NCI-H1930 (cell line): ENCODE measurements around the gene EOGT.
A peak's percentile ranks its signal among the peaks of the same experiment; 100 is the strongest.

ENCODE experiments used
- DNase-seq, 2 experiments: peaks; one replicate each; lab custom pipeline; 2025; lab: John Stamatoyannopoulos, UW

The EOGT gene

GRCh38 chr3:69009559-69010410, 3.7 kb downstream of the EOGT start:
- DNase-seq, result no peak

GRCh38 chr3:69008980-69009379, 4.5 kb downstream of the EOGT start:
- no peak for DNase-seq

GRCh38 chr3:69005791-69006482, 7.5 kb downstream of the EOGT start:
- no peak for DNase-seq

- no peak for DNase-seq
Measured at GRCh38 chr3:69005071-69005790, 8.3 kb downstream of the EOGT start.

GRCh38 chr3:69004138-69004537, 9.3 kb downstream of the EOGT start:
- no peak for DNase-seq

GRCh38 chr3:68999605-69000004, 13.9 kb downstream of the EOGT start:
- DNase-seq, result no peak

GRCh38 chr3:68999158-68999557, 14.3 kb downstream of the EOGT start:
- DNase-seq, result no peak

GRCh38 chr3:68997887-68998286, 15.6 kb downstream of the EOGT start:
- no peak for DNase-seq

GRCh38 chr3:68996356-68996995, 17.0 kb downstream of the EOGT start:
- no peak for DNase-seq

- DNase-seq, result no peak
Measured at GRCh38 chr3:68988740-68989139, 24.7 kb downstream of the EOGT start.

GRCh38 chr3:68987322-68987721, 26.2 kb downstream of the EOGT start:
- no peak for DNase-seq

- DNase-seq, result no peak
Measured at GRCh38 chr3:68986496-68987208, 26.8 kb downstream of the EOGT start.

- DNase-seq, result no peak
Measured at GRCh38 chr3:68985146-68985790, 28.2 kb downstream of the EOGT start.

GRCh38 chr3:68984011-68984530, 29.4 kb downstream of the EOGT start:
- no peak for DNase-seq

GRCh38 chr3:68977486-68978167, 35.9 kb downstream of the EOGT start:
- no peak for DNase-seq

GRCh38 chr3:68974711-68975110, 38.8 kb downstream of the EOGT start:
- DNase-seq, result no peak

- DNase-seq, result no peak
Measured at GRCh38 chr3:68973639-68974038, 39.8 kb downstream of the EOGT start.

- DNase-seq, result peak; percentile 6 to 41
Measured at GRCh38 chr3:68972358-68972979, 41.0 kb downstream of the EOGT start.

GRCh38 chr3:68964694-68965093, 48.8 kb downstream of the EOGT start:
- DNase-seq, result no peak

GRCh38 chr3:68963891-68964290, 49.6 kb downstream of the EOGT start:
- DNase-seq, result no peak
